ENCODE results near the gene KCNN3.

DNA sequence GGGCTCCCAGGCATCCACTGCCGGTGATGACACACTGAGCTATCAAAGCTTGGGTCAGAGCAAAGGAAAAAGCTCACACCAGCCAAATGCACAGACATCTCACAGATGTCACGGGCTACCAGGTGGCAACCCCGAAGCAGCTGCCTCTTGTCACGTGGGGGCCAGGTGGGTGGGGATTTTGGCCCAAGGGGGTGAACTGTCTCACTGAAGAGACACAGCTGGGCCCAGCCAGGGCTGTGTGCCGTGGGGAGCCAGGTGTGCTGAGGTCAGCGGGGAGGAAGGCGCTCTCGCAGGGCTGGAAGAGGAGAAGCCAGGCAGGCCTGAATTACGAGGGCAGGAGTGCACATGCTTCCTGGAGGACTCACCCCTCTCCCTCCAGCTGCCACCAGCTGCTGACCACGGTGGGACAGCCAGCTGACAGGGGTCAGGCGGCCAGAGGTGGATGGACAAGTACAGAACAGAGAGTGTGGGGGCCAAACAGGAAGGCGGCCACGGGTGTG lies 32.4 kb downstream of the KCNN3 start:
- no peak for TF ChIP-seq POLR2A (IDR thresholded peaks at IDR 0.05)
- TF ChIP-seq, protein P1, sequence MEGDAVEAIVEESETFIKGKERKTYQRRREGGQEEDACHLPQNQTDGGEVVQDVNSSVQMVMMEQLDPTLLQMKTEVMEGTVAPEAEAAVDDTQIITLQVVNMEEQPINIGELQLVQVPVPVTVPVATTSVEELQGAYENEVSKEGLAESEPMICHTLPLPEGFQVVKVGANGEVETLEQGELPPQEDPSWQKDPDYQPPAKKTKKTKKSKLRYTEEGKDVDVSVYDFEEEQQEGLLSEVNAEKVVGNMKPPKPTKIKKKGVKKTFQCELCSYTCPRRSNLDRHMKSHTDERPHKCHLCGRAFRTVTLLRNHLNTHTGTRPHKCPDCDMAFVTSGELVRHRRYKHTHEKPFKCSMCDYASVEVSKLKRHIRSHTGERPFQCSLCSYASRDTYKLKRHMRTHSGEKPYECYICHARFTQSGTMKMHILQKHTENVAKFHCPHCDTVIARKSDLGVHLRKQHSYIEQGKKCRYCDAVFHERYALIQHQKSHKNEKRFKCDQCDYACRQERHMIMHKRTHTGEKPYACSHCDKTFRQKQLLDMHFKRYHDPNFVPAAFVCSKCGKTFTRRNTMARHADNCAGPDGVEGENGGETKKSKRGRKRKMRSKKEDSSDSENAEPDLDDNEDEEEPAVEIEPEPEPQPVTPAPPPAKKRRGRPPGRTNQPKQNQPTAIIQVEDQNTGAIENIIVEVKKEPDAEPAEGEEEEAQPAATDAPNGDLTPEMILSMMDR (IDR thresholded peaks at IDR 0.05): no peak
